GM19351 (cell line): ENCODE data around the gene USP47.

ENCODE experiments used
- ATAC-seq: cut with Tn5 transposase; IDR thresholded peaks from one replicate; pipeline ENCODE4 v1.9.1; 2021; ENCODE audit warnings: mild to moderate bottlenecking, moderate library complexity; ENCODE audit not compliant: unreplicated experiment

USP47 gene

GRCh38 chr11:11841723-11842420 is at the start of gene USP47:
TSS of gene USP47 (plus strand) at chr11:11841972. CDS start at chr11:11842186, 214 bp downstream.
- peak; percentile 60 for ATAC-seq

GRCh38 chr11:11793073-11793472 is 48.7 kb upstream of the USP47 start:
- ATAC-seq = no peak

GRCh38 chr11:11798586-11799438 is 43.0 kb upstream of the USP47 start:
- ATAC-seq = peak; percentile 68

GRCh38 chr11:11805228-11805627 is 36.5 kb upstream of the USP47 start:
- no peak for ATAC-seq

- ATAC-seq = no peak
These were observed 35.7 kb upstream of the USP47 start for GRCh38 chr11:11806074-11806473.

GRCh38 chr11:11806586-11806985 is 35.2 kb upstream of the USP47 start:
- no peak for ATAC-seq

- no peak for ATAC-seq
These were observed 33.7 kb upstream of the USP47 start for GRCh38 chr11:11807811-11808782.

GRCh38 chr11:11808992-11809615 is 32.7 kb upstream of the USP47 start:
- no peak for ATAC-seq

- no peak for ATAC-seq
These were observed 30.7 kb upstream of the USP47 start for GRCh38 chr11:11810764-11811726.

GRCh38 chr11:11813288-11813962 is 28.3 kb upstream of the USP47 start:
- ATAC-seq = no peak

GRCh38 chr11:11814614-11815452 is 26.9 kb upstream of the USP47 start:
- ATAC-seq = no peak

- ATAC-seq = no peak
These were observed 25.1 kb upstream of the USP47 start for GRCh38 chr11:11816511-11817314.

GRCh38 chr11:11817957-11818356 is 23.8 kb upstream of the USP47 start:
- ATAC-seq = no peak

GRCh38 chr11:11818529-11819121 is 23.1 kb upstream of the USP47 start:
- ATAC-seq = no peak

- no peak for ATAC-seq
These were observed 19.9 kb upstream of the USP47 start for GRCh38 chr11:11821899-11822298.

- ATAC-seq = no peak
These were observed 18.8 kb upstream of the USP47 start for GRCh38 chr11:11822946-11823345.

GRCh38 chr11:11826260-11826659 is 15.5 kb upstream of the USP47 start:
- no peak for ATAC-seq
